A673 (cell line): Measurements from ENCODE around the gene MRPL53.

Experiments used
- EZH2 ChIP-seq: fragments of 200-600 bp; sonication (generic); IDR thresholded peaks from 2 replicates; pipeline ENCODE4 v1.6.1; 2017; ENCODE audit warnings: borderline replicate concordance, low read depth, mild to moderate bottlenecking, mixed read lengths, antibody characterized with exemption, low read length; ENCODE audit not compliant: poor library complexity, severe bottlenecking
- TF ChIP-seq, protein P1 (sequence below): fragments of 300-800, 200-600 bp; sonication (generic); conservative IDR thresholded peaks from 2 replicates; pipeline ENCODE4 v1.5.1; 2017; ENCODE audit warnings: low read depth, mild to moderate bottlenecking, antibody characterized with exemption, low read length, moderate library complexity, mixed read lengths

- TF ChIP-seq, protein P1, sequence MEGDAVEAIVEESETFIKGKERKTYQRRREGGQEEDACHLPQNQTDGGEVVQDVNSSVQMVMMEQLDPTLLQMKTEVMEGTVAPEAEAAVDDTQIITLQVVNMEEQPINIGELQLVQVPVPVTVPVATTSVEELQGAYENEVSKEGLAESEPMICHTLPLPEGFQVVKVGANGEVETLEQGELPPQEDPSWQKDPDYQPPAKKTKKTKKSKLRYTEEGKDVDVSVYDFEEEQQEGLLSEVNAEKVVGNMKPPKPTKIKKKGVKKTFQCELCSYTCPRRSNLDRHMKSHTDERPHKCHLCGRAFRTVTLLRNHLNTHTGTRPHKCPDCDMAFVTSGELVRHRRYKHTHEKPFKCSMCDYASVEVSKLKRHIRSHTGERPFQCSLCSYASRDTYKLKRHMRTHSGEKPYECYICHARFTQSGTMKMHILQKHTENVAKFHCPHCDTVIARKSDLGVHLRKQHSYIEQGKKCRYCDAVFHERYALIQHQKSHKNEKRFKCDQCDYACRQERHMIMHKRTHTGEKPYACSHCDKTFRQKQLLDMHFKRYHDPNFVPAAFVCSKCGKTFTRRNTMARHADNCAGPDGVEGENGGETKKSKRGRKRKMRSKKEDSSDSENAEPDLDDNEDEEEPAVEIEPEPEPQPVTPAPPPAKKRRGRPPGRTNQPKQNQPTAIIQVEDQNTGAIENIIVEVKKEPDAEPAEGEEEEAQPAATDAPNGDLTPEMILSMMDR: no peak
- TF ChIP-seq EZH2: peak; percentile 43
Measured at GRCh38 chr2:74499267-74499939, 26.9 kb upstream of the MRPL53 start, which contains the start of gene LBX2.
